Femur (tissue), 1 donor: ENCODE measurements around the gene ZC3H12D.

ENCODE experiments used
- DNase-seq: peaks from one replicate; pipeline ENCODE4 v3.0.0-alpha.2; 2017

ZC3H12D gene

GRCh38 chr6:149440735-149441671 is 43.8 kb downstream of the ZC3H12D start:
- DNase-seq, result no peak

GRCh38 chr6:149439626-149440025 is 45.2 kb downstream of the ZC3H12D start:
- no peak for DNase-seq

GRCh38 chr6:149438855-149439254 is 46.0 kb downstream of the ZC3H12D start:
- no peak for DNase-seq

- DNase-seq, result no peak
Measured at GRCh38 chr6:149437212-149437611, 47.6 kb downstream of the ZC3H12D start.

- no peak for DNase-seq
Measured at GRCh38 chr6:149436647-149437046, 48.2 kb downstream of the ZC3H12D start.

GRCh38 chr6:149435919-149436586 is 48.8 kb downstream of the ZC3H12D start:
- no peak for DNase-seq

- DNase-seq, result no peak
Measured at GRCh38 chr6:149433881-149434280, 50.9 kb downstream of the ZC3H12D start.

GRCh38 chr6:149433405-149433804 is 51.4 kb downstream of the ZC3H12D start:
- DNase-seq, result no peak

- peak; percentile 92 for DNase-seq
Measured at GRCh38 chr6:149431905-149432775, 52.7 kb downstream of the ZC3H12D start.

- DNase-seq, result no peak
Measured at GRCh38 chr6:149429427-149430360, 55.1 kb downstream of the ZC3H12D start.

GRCh38 chr6:149428606-149429005 is 56.2 kb downstream of the ZC3H12D start:
- DNase-seq, result no peak

GRCh38 chr6:149425754-149426153 is 59.1 kb downstream of the ZC3H12D start:
- DNase-seq, result no peak

- DNase-seq, result no peak
Measured at GRCh38 chr6:149425224-149425623, 59.6 kb downstream of the ZC3H12D start.

- no peak for DNase-seq
Measured at GRCh38 chr6:149423964-149424440, 60.8 kb downstream of the ZC3H12D start.

GRCh38 chr6:149422581-149422980 is 62.2 kb downstream of the ZC3H12D start:
- no peak for DNase-seq

GRCh38 chr6:149421132-149421531 is 63.7 kb downstream of the ZC3H12D start:
- DNase-seq, result no peak

GRCh38 chr6:149419696-149420404 is 65.0 kb downstream of the ZC3H12D start:
- no peak for DNase-seq

- no peak for DNase-seq
Measured at GRCh38 chr6:149414821-149415220, 70.0 kb downstream of the ZC3H12D start.

- no peak for DNase-seq
Measured at GRCh38 chr6:149414009-149414408, 70.8 kb downstream of the ZC3H12D start.

GRCh38 chr6:149410557-149410956 is 74.3 kb downstream of the ZC3H12D start:
- DNase-seq, result no peak

GRCh38 chr6:149409617-149410016 is 75.2 kb downstream of the ZC3H12D start:
- no peak for DNase-seq
